H9 (cell line): ENCODE measurements around the gene PARP12. TPM values are rescaled to one million over a fixed set of nuclear protein-coding genes. Genes with fewer than 3 reads are reported as not detected.

ENCODE experiments used
- DNase-seq: peaks from one replicate; pipeline ENCODE4 v3.0.0-alpha.2; 2017
- H2AFZ ChIP-seq: one replicate; pipeline ENCODE4 v1.6.1; 2013; ENCODE audit warnings: mild to moderate bottlenecking, low read length, control low read depth, moderate library complexity
- H2AK5ac ChIP-seq: 2 replicates; pipeline ENCODE4 v1.6.1; 2013; ENCODE audit warnings: low read length, control low read depth, mixed read lengths; ENCODE audit not compliant: insufficient read length
- H2BK120ac ChIP-seq: one replicate; pipeline ENCODE4 v1.6.1; 2013; ENCODE audit warnings: low read depth, mild to moderate bottlenecking, low read length, control low read depth, inconsistent platforms; ENCODE audit not compliant: poor library complexity, severe bottlenecking
- H2BK12ac ChIP-seq: 2 replicates; pipeline ENCODE4 v1.6.1; 2013; ENCODE audit warnings: low read length, control low read depth, mixed read lengths, low read depth; ENCODE audit not compliant: insufficient read length
- H2BK15ac ChIP-seq: 2 replicates; pipeline ENCODE4 v1.6.1; 2013; ENCODE audit warnings: low read depth, low read length, control low read depth
- H2BK20ac ChIP-seq: one replicate; pipeline ENCODE4 v1.6.1; 2013; ENCODE audit warnings: low read depth, mild to moderate bottlenecking, low read length, control low read depth, inconsistent platforms; ENCODE audit not compliant: poor library complexity, severe bottlenecking
- H2BK5ac ChIP-seq: 2 replicates; pipeline ENCODE4 v1.6.1; 2013; ENCODE audit warnings: low read length, control low read depth, mixed read lengths; ENCODE audit not compliant: insufficient read length
- H3K14ac ChIP-seq: 2 replicates; pipeline ENCODE4 v1.6.1; 2013; ENCODE audit warnings: low read length, control low read depth; ENCODE audit not compliant: insufficient read depth
- H3K18ac ChIP-seq: 2 replicates; pipeline ENCODE4 v1.6.1; 2013; ENCODE audit warnings: low read depth, mild to moderate bottlenecking, mixed read lengths, low read length, control low read depth; ENCODE audit not compliant: insufficient read length
- H3K23ac ChIP-seq: 2 replicates; pipeline ENCODE4 v1.6.1; 2013; ENCODE audit warnings: low read length, control low read depth, mixed read lengths, low read depth; ENCODE audit not compliant: insufficient read length
- H3K23me2 ChIP-seq: 2 replicates; pipeline ENCODE4 v1.6.1; 2013; ENCODE audit warnings: low read depth, mild to moderate bottlenecking, mixed read lengths, low read length, control low read depth; ENCODE audit not compliant: insufficient read length, poor library complexity, severe bottlenecking
- H3K27ac ChIP-seq: 2 replicates; pipeline ENCODE4 v1.5.1; 2013; ENCODE audit warnings: low read length, control low read depth, mixed read lengths, low read depth; ENCODE audit not compliant: insufficient read length
- H3K27me3 ChIP-seq: 2 replicates; pipeline ENCODE4 v1.6.1; 2013; ENCODE audit warnings: low read length, control low read depth, inconsistent platforms; ENCODE audit not compliant: insufficient read depth
- H3K4ac ChIP-seq: 2 replicates; pipeline ENCODE4 v1.6.1; 2013; ENCODE audit warnings: low read depth, mild to moderate bottlenecking, control low read depth, inconsistent platforms, low read length, moderate library complexity
- H3K4me1 ChIP-seq: 2 replicates; pipeline ENCODE4 v1.6.1; 2013; ENCODE audit warnings: low read length, control low read depth, inconsistent platforms; ENCODE audit not compliant: insufficient read depth
- H3K4me2 ChIP-seq: 2 replicates; pipeline ENCODE4 v1.6.1; 2013; ENCODE audit warnings: low read length, control low read depth, mixed read lengths; ENCODE audit not compliant: insufficient read length, insufficient read depth
- H3K56ac ChIP-seq: 2 replicates; pipeline ENCODE4 v1.6.1; 2013; ENCODE audit warnings: low read depth, mild to moderate bottlenecking, mixed read lengths, low read length, control low read depth; ENCODE audit not compliant: insufficient read length
- H3K79me1 ChIP-seq: 2 replicates; pipeline ENCODE4 v1.6.1; 2013; ENCODE audit warnings: low read depth, mild to moderate bottlenecking, moderate library complexity, low read length, control low read depth, inconsistent platforms; ENCODE audit not compliant: insufficient read depth, poor library complexity, severe bottlenecking
- H3K79me2 ChIP-seq: 2 replicates; pipeline ENCODE4 v1.6.1; 2013; ENCODE audit warnings: low read length, control low read depth, inconsistent platforms; ENCODE audit not compliant: insufficient read depth
- H3K9ac ChIP-seq: 2 replicates; pipeline ENCODE4 v1.6.1; 2013; ENCODE audit warnings: low read length, control low read depth, mixed read lengths; ENCODE audit not compliant: insufficient read length; ENCODE audit errors: extremely low read depth
- H3K9me3 ChIP-seq: one replicate; pipeline ENCODE4 v1.6.1; 2013; ENCODE audit warnings: low read depth, low read length, inconsistent platforms; ENCODE audit not compliant: control insufficient read depth
- H3T11ph ChIP-seq: one replicate; pipeline ENCODE4 v1.6.1; 2013; ENCODE audit warnings: mild to moderate bottlenecking, low read length, control low read depth, inconsistent platforms
- H4K20me1 ChIP-seq: one replicate; pipeline ENCODE4 v1.6.1; 2013; ENCODE audit not compliant: control insufficient read depth, insufficient read length, insufficient read depth
- H4K5ac ChIP-seq: 2 replicates; pipeline ENCODE4 v1.6.1; 2013; ENCODE audit warnings: low read depth, mild to moderate bottlenecking, mixed read lengths, low read length, control low read depth; ENCODE audit not compliant: insufficient read length
- H4K8ac ChIP-seq: replicated peaks from 2 replicates; pipeline ENCODE4 v1.6.1; 2013; ENCODE audit warnings: low read length, control low read depth, mixed read lengths, low read depth; ENCODE audit not compliant: insufficient read length
- H4K91ac ChIP-seq: 2 replicates; pipeline ENCODE4 v1.6.1; 2013; ENCODE audit warnings: low read depth, mild to moderate bottlenecking, moderate library complexity, mixed read lengths, low read length, control low read depth; ENCODE audit not compliant: insufficient read length
- H3K27ac Mint-ChIP-seq, 3 experiments: 2 replicates in 2 of 3; 3 replicates in 1 of 3; pipeline ENCODE4 v1.8.0; 2020 to 2021; ENCODE audit warnings: mixed read lengths in 3 of 3, mild to moderate bottlenecking in 1 of 3, moderate library complexity in 1 of 3
- H3K27me3 Mint-ChIP-seq: 2 replicates; pipeline ENCODE4 v1.8.0; 2021; ENCODE audit warnings: low read depth, mild to moderate bottlenecking, moderate library complexity, mixed read lengths
- H3K36me3 Mint-ChIP-seq, 3 experiments: 2 replicates in 2 of 3; 3 replicates in 1 of 3; pipeline ENCODE4 v1.8.0; 2020 to 2021; ENCODE audit warnings: low read depth in 3 of 3, mixed read lengths in 3 of 3; ENCODE audit not compliant: insufficient read depth in 1 of 3
- H3K4me1 Mint-ChIP-seq, 2 experiments: 2 replicates each; pipeline ENCODE4 v1.8.0; 2020; ENCODE audit warnings: mixed read lengths in 2 of 2
- H3K4me3 Mint-ChIP-seq, 2 experiments: 2 replicates in 1 of 2; 3 replicates in 1 of 2; pipeline ENCODE4 v1.8.0; 2020 to 2021; ENCODE audit warnings: mild to moderate bottlenecking in 2 of 2, mixed read lengths in 2 of 2, moderate library complexity in 1 of 2
- H3K9me3 Mint-ChIP-seq, 2 experiments: 2 replicates in 1 of 2; 3 replicates in 1 of 2; pipeline ENCODE4 v1.8.0; 2020; ENCODE audit warnings: mild to moderate bottlenecking in 2 of 2, mixed read lengths in 2 of 2, moderate library complexity in 1 of 2
- total RNA-seq: library from RNA; stranded (reverse); gene quantifications from 2 replicates; pipeline ENCODE4 v1.2.1, GENCODE V29; 2021
- TF ChIP-seq, protein P1 (sequence below): fragments of 200-600 bp; sonication (generic); conservative IDR thresholded peaks from 3 replicates; pipeline ENCODE4 v1.8.0; 2021; ENCODE audit warnings: antibody characterized with exemption, mild to moderate bottlenecking

The PARP12 gene
- total RNA-seq, 1 experiment from 2014 or later, result 11.8 TPM

DNA sequence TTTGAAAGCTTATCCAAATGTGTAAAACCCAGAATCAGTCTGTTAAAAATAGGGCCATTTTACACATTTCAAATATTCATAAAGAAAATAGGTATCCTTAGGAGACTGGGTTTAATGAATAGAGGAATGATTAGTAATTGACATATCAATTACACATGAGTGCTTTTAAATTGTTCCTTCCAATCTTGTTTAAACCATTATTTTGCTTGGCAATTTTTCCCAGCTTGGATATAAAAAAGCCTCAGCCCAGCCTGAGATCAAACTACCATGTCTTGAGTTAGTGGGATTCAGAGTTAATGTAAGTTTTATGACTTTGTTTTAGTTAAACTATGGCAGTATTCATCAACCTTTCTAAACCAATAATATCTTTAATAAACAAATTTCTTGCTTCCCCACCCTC, 28.3 kb downstream of the PARP12 start:
- no peak overlapping the region for H2AK5ac ChIP-seq
- H2BK5ac ChIP-seq, result no peak overlapping the region
- no peak overlapping the region for H2BK12ac ChIP-seq
- Mint-ChIP-seq H3K4me3 (no peak overlapping the region), H3K9me3 (no peaks in the 10 kb centered on the region), H3K4me1 (no peaks in the 10 kb centered on the region), H3K36me3 (peaks cover 0 to 6% (median 0%) of the 10 kb centered on the region in 3 experiments; a peak in 2 of 7 replicates), H3K27ac (no peak overlapping the region), H3K27me3 (no peaks in the 10 kb centered on the region)
- H3K27me3 ChIP-seq, result no peaks in the 10 kb centered on the region
- no peak overlapping the region for H3K18ac ChIP-seq
- no peak overlapping the region for H3K23ac ChIP-seq
- no peak overlapping the region for H3K4ac ChIP-seq
- H3K14ac ChIP-seq, result no peak overlapping the region
- no peaks in the 10 kb centered on the region for H4K20me1 ChIP-seq
- TF ChIP-seq, protein P1, sequence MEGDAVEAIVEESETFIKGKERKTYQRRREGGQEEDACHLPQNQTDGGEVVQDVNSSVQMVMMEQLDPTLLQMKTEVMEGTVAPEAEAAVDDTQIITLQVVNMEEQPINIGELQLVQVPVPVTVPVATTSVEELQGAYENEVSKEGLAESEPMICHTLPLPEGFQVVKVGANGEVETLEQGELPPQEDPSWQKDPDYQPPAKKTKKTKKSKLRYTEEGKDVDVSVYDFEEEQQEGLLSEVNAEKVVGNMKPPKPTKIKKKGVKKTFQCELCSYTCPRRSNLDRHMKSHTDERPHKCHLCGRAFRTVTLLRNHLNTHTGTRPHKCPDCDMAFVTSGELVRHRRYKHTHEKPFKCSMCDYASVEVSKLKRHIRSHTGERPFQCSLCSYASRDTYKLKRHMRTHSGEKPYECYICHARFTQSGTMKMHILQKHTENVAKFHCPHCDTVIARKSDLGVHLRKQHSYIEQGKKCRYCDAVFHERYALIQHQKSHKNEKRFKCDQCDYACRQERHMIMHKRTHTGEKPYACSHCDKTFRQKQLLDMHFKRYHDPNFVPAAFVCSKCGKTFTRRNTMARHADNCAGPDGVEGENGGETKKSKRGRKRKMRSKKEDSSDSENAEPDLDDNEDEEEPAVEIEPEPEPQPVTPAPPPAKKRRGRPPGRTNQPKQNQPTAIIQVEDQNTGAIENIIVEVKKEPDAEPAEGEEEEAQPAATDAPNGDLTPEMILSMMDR, result no peak
- no peak overlapping the region for H4K8ac ChIP-seq
- H2BK20ac ChIP-seq, result no peak overlapping the region
- no peaks in the 10 kb centered on the region for H3K4me1 ChIP-seq
- H3K9me3 ChIP-seq, result no peaks in the 10 kb centered on the region
- H3K79me2 ChIP-seq, result no peaks in the 10 kb centered on the region
- no peak overlapping the region for H4K91ac ChIP-seq
- H2AFZ ChIP-seq, result no peak overlapping the region
- no peak overlapping the region for H3K27ac ChIP-seq
- DNase-seq, result no peak
- H3T11ph ChIP-seq, result no peak overlapping the region
- no peak overlapping the region for H2BK15ac ChIP-seq
- no peak overlapping the region for H3K9ac ChIP-seq
- H4K5ac ChIP-seq, result no peak overlapping the region
- H3K56ac ChIP-seq, result no peak overlapping the region
- no peak overlapping the region for H2BK120ac ChIP-seq
- H3K23me2 ChIP-seq, result no peaks in the 10 kb centered on the region
- H3K4me2 ChIP-seq, result no peak overlapping the region
- no peaks in the 10 kb centered on the region for H3K79me1 ChIP-seq
